ENCODE measurements around the gene RERE.
"Not testable (repeated sequence)": the region's sequence is repeated elsewhere in the genome, so short reads cannot be mapped to it uniquely, and the experiment has no call there.

Gene RERE

DNA sequence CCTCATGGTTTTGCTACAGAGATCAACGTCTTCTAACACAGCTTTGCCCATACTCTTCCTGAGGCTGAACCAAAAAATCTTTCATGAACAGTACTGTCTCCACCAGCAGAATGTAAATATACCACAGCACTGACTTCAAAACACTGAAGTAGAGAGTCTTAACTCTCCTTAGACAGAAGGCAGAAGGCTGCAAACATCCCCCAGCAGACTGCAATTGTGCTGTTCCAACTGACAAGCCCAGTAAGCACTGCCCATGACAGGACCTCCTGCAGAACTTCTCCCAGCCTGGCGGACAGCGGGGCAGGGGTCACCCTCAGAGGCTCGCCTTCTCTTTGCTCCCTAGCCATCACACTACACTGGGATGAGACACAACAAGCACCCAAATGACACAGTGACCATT lies 218.7 kb downstream of the RERE start:
- DNase-seq = no peak

DNA sequence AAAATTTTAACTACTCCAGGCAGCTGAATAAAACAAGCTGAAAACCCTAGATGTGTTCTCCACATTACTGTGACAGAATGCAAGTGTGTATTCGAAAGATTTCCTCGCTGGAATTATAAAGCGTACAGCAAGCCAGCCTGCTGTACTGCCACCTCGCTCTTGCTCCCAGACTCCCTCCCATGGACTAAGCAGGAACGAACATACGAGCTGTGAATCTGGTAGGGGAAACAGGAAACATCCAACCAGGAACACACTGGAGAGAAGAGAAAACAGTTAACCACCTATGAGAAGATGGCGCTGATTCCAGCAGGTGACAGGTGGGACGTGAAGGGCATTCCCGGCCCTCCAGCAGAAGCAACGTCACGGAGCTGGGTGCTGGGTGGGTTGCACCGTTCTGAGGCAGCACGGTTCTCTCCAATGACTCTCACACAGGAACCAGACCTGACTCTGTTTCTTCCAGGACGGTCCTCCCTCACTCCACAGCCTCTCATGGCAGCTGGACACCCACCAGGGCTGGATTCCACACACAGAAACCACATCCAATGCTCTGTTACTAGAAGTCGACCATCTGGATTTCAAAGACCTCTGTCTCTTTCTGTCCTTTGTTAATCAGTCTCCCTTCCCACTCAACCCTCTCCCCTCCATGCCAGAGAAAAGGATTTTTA lies 219.2 kb downstream of the RERE start:
- peak; percentile 21 for DNase-seq

GRCh38 chr1:8597455-8597854 lies 220.0 kb downstream of the RERE start:
- DNase-seq = no peak

DNA sequence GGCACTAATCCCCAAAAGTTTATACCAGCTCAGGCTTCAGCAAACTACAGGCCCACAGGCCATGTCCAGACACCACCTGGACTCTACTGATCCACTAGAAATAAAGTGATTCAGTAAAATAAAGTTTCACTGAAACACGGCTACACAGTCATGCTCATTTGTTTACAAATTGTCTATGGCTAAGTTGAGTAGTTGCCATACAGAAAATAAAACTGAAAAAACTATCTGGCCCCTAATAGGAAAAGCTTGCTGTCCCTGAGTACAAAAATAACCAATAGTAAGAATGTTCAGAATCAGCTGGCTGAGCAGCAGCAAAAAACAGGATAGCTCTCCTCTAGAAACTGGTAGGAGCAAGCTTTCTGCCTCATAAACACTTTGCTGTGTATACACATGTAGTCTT lies 221.5 kb downstream of the RERE start:
- DNase-seq = no peak

DNA sequence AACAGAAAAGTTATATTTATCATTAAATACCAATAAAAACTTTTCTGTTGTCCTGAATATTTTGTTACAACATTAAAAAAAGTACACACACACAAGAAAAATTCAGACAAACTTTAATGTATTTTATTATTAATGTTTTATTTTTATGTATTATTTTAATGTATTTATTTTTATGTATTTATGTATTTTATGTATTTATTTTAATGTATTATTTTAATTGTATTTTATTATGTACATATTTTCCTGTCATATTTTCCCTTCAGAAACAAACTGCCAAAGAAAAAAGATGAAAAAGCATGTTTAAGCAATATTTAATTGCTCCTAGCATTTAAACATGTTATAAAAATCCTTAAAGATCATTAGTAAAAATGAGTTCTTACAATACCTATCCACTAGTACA lies 222.1 kb downstream of the RERE start:
- no peak for DNase-seq

- not testable (repeated sequence) for DNase-seq
These were observed 224.1 kb downstream of the RERE start for GRCh38 chr1:8593292-8593691.

DNA sequence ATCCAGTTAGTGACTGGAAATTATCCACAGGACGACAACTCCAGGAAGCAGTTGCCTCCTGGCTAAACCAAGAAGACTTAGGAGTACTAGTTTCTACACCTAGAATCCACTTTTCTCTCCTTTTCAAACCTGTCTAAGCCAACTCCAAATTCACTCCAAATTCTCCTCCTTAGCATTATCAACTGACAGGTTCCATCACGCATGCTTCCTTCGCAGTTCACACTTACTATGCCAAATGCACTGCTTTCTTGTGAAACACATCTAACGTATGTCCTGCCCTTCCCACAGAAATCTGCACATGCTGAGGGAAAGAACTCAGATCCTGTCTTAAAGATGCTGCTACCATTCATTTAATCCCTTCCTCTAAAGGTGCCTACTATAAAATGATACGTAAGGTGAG lies 225.9 kb downstream of the RERE start:
- no peak for DNase-seq

GRCh38 chr1:8590721-8591351 lies 226.6 kb downstream of the RERE start:
- DNase-seq = no peak

DNA sequence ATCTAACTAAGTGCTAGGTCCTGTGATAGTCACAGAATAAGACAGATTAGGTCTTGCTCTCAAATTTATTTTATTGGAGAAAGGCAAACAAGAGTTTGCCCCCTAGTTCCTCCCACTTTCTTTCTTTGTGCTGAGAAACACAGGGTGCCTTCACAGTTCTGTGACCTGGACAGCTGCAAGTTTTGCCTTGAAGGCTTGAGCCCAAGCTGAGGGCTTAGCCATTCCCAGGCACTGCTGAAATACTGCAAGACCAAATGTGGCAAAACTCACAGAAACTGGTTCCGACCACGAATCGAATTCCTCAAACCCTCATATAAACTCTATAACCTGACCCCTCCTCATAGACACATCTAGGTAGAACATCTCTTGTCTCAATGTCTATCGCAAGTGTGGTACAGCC lies 227.9 kb downstream of the RERE start:
- no peak for DNase-seq

DNA sequence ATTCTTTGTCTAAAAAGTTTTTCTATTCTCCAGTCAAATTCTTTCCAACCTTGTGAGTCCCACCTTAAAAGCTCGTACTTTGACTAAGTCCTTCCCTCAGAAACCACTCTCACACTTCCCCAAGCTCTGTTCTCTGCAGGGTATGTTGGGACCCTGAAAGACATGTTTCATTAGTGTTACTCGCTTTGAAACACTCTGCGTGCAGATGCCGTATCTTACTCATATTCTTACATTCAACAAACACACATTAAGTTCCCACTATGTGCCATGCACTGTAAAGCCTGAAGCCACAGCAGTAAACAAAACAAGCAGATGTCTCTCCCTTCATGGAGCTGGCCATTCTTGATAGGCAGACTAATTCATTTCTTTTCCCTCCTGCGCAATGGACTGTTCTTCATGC lies 229.7 kb downstream of the RERE start:
- DNase-seq = no peak

- no peak for DNase-seq
These were observed 231.0 kb downstream of the RERE start for GRCh38 chr1:8586438-8586837.

- no peak for DNase-seq
These were observed 233.1 kb downstream of the RERE start for GRCh38 chr1:8584316-8584715.

GRCh38 chr1:8583031-8583430 lies 234.4 kb downstream of the RERE start:
- no peak for DNase-seq

- no peak for DNase-seq
These were observed 236.9 kb downstream of the RERE start for GRCh38 chr1:8580566-8580965.

DNA sequence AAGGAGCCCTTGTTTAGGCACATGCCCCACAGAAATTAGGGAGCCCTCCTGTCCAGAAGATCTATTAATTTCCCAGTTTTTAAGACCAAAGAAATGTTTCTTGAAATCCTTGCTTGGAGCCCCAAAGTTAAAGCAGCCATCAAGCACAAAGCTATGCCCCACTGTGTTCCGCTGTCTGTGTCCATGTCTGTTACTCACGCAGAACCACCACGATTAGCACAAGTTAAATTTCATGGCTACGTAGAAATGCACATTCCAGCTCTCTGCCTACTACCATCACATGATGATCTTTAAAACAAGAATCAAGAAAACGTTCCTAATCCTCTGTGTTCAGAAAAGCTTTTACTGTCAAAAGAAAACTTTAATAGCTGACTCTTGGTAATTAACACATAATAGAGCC lies 238.5 kb downstream of the RERE start:
- no peak for DNase-seq

DNA sequence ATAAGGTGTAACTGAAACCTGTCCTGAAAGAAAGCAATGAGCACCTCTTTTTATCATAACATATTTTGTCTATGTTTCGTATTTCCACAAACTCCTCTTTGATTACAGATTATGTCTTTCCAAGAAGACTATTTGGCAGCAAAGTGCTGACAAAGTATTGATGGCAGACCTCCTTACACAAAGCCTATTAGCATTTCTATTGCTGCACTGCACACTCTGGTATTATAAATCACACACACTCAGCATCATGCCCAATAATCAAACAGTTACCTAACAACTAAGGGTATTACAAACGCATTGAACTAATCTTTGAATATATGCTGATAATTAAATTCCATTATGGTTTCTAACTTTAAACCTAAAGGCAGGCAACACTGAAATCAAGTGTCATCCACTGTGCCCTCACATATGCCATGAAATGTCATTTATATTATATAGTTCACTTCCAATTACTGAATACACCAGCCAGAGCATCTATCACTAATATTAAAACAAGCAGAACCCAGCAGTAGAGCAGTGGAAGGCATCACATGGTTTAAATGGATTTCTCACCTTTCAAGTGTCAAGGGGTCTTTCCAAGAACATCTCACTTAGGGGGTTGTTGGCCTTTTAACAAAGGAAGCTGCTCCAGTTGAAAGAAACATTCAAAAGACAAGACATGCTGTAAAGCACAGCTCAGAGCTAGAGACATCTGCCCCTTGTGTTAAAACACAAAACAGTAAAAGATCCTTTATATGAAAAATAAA lies 239.1 kb downstream of the RERE start:
- no peak for DNase-seq

DNA sequence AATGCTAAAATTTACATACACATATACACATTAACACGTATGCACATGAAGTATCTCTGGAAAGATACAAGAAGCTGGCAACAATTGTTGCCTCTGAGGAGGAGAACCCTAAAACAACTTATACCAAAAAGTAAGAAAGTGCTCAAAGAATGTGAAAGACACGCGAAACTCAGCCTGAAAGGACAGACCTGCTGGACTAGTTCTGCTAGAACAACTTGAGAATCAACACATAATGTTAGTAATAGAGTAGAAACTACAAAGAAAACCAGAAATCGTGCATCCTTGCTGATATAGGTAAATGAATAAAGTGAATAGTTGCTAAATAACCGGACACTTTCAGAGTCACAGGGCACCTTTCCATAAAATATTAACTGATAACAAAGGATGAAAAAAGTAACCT lies 242.5 kb downstream of the RERE start:
- no peak for DNase-seq

DNA sequence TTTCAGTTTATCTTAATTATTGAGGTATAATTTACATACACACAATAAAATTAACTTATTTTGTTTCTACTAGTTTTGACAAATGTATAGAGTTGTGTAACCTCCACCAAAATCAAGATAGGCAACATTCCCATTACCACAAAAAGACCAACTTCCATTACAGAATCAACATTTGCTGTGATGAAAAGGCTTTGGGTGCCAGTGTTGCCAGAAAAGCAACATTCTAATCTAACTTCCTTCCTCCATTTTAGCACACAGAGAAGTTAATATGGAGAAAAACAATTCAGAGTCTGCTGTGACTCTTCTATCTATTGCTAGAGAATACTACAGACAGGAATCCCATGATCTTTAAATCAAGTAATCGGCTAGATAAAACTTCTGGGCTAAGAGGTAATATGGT lies 245.3 kb downstream of the RERE start:
- no peak for DNase-seq

GRCh38 chr1:8571200-8571984 lies 246.0 kb downstream of the RERE start:
- no peak for DNase-seq

GRCh38 chr1:8570465-8570864 lies 247.0 kb downstream of the RERE start:
- DNase-seq = no peak

DNA sequence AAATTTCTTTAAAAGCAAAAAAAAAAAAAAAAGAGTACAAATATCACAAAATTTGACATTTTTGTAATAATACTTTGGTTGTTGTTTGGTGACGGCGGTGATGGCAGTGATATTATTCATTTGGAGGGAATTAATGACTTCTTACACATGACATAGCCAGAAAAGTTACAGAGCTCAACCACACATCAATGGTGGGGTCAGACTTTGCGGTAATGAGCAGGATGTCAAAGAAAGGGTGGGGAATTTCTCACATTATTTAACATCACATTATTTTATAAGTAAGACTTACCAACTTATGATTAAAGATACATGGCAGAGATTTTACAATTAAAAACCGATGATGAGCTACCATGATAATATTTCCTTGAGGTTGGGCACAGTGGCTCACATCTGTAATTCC lies 248.2 kb downstream of the RERE start:
- no peak for DNase-seq

DNA sequence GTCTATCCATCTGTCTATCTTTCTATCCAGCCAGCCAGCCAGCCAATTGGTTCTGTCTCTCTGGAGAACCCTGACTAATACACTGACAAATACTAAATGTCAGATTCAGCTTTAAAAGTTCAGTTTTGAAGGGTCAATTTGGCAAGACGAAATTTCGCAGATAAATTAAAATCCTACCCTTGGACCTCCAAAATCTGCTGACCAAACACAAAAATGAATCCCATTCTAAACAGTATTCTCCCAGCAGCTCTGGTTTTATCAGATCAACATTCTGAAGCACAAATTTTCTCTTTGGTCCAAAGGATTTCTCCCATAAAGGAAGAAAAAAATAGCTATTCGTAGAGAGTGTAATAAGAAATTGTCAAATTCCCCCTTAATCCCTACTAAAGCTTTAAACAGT lies 248.6 kb downstream of the RERE start:
- DNase-seq = no peak

GRCh38 chr1:8567146-8567545 lies 250.3 kb downstream of the RERE start:
- no peak for DNase-seq

DNA sequence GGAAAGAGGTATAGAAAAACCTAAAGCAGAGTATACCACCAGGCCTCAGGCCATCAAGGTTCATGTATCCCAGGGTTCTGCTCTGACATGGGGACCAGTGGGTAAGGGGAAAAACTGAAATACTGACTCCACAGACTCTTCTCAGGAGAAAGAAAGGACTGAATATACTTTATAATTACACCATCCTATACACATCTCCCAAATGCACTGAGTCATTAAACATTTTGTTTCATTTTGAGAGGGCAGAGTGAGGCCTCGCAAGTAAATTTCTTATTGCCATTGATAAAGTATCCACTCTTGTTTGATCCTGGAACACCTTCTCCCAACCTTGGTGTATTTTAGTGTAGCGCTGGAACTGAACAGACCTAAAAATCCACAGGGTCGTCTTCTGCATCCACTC lies 251.6 kb downstream of the RERE start:
- no peak for DNase-seq

All from NCI-H1694 treated with DMSO at 0.1 percent for 48 hours (cell line).